ENCODE data around the gene SNX24. TPM values are rescaled to one million over a fixed set of nuclear protein-coding genes. Genes with fewer than 3 reads are reported as not detected.
A peak's percentile ranks its signal among the peaks of the same experiment; 100 is the strongest.

Gene SNX24
- total and polyA plus RNA-seq, 9 of the 15 experiments (the other 6 are each of a cell fraction or from before 2014, with no cell fraction given), result 5.3 to 10.1 (median 7.9) TPM

GRCh38 chr5:122897283-122897602 is 51.8 kb downstream of the SNX24 start:
- intact Hi-C loops (cut with micrococcal nuclease), result loop anchor here (1.0 to 5.0 kb wide), 2 partner anchors 103 to 380 kb away; no protein-coding TSS in a partner anchor
- CTCF ChIA-PET (ENCODE audit: low intra/inter-chr PET ratio), result interaction anchor here (0.7 to 2.4 kb wide), 5 partner anchors 102 to 714 kb away, joined by 3 to 15 read pairs (median 3); no protein-coding TSS in a partner anchor
- H3K27me3 ChIP-seq (ENCODE audit: control insufficient read depth in 2 of 2, insufficient read depth in 2 of 2, low read length in 2 of 2), result no peaks in the 10 kb centered on the region
- no peak overlapping the region for H3K4me2 ChIP-seq (ENCODE audit: insufficient read depth, low read length)
- no peaks in the 10 kb centered on the region for H3K4me1 ChIP-seq (replicated peaks in 1 of 2; ENCODE audit: control insufficient read depth in 2 of 2, insufficient read depth in 2 of 2, low read length in 2 of 2)
- ATAC-seq (no peak), FAIRE-seq (no peak), DNase-seq (ENCODE audit: extremely low read depth in 1 of 4, low spot score in 3 of 4) (no peak)
- H3K4me3 ChIP-seq, result no peak overlapping the region
- TF ChIP-seq CEBPG (CRISPR knock-in tag; IDR thresholded peaks at IDR 0.05) (no peak), CEBPG (tag; conservative IDR thresholded peaks at IDR 0.05 in 1 of 2, IDR thresholded peaks at IDR 0.05 in 1 of 2) (0 out of 4 replicates have a peak, but pooled peaks of 1 of the 2 experiments have one; percentile 8), RBM17 (IDR thresholded peaks at IDR 0.05; ENCODE audit: borderline replicate concordance, low read depth, low read length) (no peak)
- H3K9me3 ChIP-seq (replicated peaks; ENCODE audit: control insufficient read depth, insufficient read depth, low read depth, low read length), result no peaks in the 10 kb centered on the region
- no peak overlapping the region for H3K27ac ChIP-seq (ENCODE audit: extremely low read depth, low read depth, low read length)
- H3K79me2 ChIP-seq (ENCODE audit: control insufficient read depth, insufficient read depth, low read length), result no peaks in the 10 kb centered on the region
- H3K9ac ChIP-seq (ENCODE audit: insufficient read depth in 1 of 2, low read depth in 2 of 2, low read length in 2 of 2), result no peak overlapping the region
- H3K36me3 ChIP-seq (ENCODE audit: control insufficient read depth, insufficient read depth, low read length), result no peaks in the 10 kb centered on the region
- POLR2A ChIA-PET, result no interaction called here
- BruUV-seq (replicated peaks), result no TSS peak
- H3K9me1 ChIP-seq (ENCODE audit: control insufficient read depth, insufficient read depth, low read length), result no peaks in the 10 kb centered on the region
- H4K20me1 ChIP-seq (replicated peaks; ENCODE audit: control insufficient read depth, insufficient read depth, low read length), result no peaks in the 10 kb centered on the region
- in situ Hi-C loops (cut with MboI), result no loop called here
- no peak overlapping the region for H2AFZ ChIP-seq (ENCODE audit: low read depth, low read length)

DNA sequence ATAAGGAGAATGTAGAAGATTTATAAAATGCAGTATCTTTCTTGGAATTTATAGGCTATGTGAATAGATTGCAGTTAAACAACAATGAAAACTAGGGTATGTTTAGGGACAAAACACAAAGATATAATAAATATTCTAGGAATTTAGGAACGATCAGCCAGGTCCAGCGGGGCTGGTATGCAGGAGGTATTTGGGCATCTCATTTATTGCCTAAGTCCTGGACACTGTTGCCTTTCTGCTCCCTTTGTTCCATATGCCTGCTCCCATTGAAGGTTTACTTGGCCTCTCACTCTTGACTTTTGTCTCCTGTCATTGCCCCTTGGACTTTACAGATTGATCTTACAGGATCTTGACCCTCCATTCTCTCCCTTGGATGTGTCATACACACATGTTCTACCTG is 55.9 kb downstream of the SNX24 start:
- intact Hi-C loops (cut with micrococcal nuclease), result no loop called here
- H2AFZ ChIP-seq (ENCODE audit: low read depth, low read length), result no peak overlapping the region
- TF ChIP-seq, protein P1, sequence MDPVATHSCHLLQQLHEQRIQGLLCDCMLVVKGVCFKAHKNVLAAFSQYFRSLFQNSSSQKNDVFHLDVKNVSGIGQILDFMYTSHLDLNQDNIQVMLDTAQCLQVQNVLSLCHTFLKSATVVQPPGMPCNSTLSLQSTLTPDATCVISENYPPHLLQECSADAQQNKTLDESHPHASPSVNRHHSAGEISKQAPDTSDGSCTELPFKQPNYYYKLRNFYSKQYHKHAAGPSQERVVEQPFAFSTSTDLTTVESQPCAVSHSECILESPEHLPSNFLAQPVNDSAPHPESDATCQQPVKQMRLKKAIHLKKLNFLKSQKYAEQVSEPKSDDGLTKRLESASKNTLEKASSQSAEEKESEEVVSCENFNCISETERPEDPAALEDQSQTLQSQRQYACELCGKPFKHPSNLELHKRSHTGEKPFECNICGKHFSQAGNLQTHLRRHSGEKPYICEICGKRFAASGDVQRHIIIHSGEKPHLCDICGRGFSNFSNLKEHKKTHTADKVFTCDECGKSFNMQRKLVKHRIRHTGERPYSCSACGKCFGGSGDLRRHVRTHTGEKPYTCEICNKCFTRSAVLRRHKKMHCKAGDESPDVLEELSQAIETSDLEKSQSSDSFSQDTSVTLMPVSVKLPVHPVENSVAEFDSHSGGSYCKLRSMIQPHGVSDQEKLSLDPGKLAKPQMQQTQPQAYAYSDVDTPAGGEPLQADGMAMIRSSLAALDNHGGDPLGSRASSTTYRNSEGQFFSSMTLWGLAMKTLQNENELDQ (CRISPR knock-in tag; IDR thresholded peaks at IDR 0.05; ENCODE audit: borderline replicate concordance), result no peak
- TF ChIP-seq HNRNPL (IDR thresholded peaks at IDR 0.05; ENCODE audit: low read depth, low read length) (no peak), ARID3A (IDR thresholded peaks at IDR 0.05; ENCODE audit: borderline replicate concordance, low read depth, low read length) (no peak), MEF2D (tag; conservative IDR thresholded peaks at IDR 0.05; ENCODE audit: low read depth) (no peak), SFPQ (IDR thresholded peaks at IDR 0.05; ENCODE audit: low read depth, low read length) (no peak), ZNF764 (CRISPR knock-in tag; IDR thresholded peaks at IDR 0.05; ENCODE audit: low read depth) (no peak), CEBPB (tag; IDR thresholded peaks at IDR 0.05) (no peak)

More for the DNA sequence above, 55.9 kb downstream of the SNX24 start:
- peaks cover 0 to 5% of the 10 kb centered on the region in 2 experiments; a peak in 2 of 5 replicates for H3K27me3 ChIP-seq (ENCODE audit: control insufficient read depth in 2 of 2, insufficient read depth in 2 of 2, low read length in 2 of 2)
- no peak overlapping the region for H3K4me2 ChIP-seq (ENCODE audit: insufficient read depth, low read length)
- no peak for ATAC-seq
- no peaks in the 10 kb centered on the region for H3K79me2 ChIP-seq (ENCODE audit: control insufficient read depth, insufficient read depth, low read length)
- in situ Hi-C loops (cut with MboI), result no loop called here
- no peaks in the 10 kb centered on the region for H3K9me3 ChIP-seq (replicated peaks; ENCODE audit: control insufficient read depth, insufficient read depth, low read depth, low read length)
- 17% methylated on average over 2 of the region's 2 CpGs for WGBS (ENCODE audit: insufficient coverage, low coverage, missing lambda C conversion rate)
- no peak for FAIRE-seq
- BruUV-seq (replicated peaks), result no TSS peak
- no peaks in the 10 kb centered on the region for H3K9me1 ChIP-seq (ENCODE audit: control insufficient read depth, insufficient read depth, low read length)
- H4K20me1 ChIP-seq (replicated peaks; ENCODE audit: control insufficient read depth, insufficient read depth, low read length), result no peaks in the 10 kb centered on the region
- H3K27ac ChIP-seq (ENCODE audit: extremely low read depth, low read depth, low read length), result no peak overlapping the region
- H3K4me1 ChIP-seq (replicated peaks in 1 of 2; ENCODE audit: control insufficient read depth in 2 of 2, insufficient read depth in 2 of 2, low read length in 2 of 2), result no peaks in the 10 kb centered on the region
- ChIA-PET CTCF (ENCODE audit: low intra/inter-chr PET ratio) (no interaction called here), POLR2A (no interaction called here)
- DNase-seq (ENCODE audit: extremely low read depth in 1 of 4, low spot score in 3 of 4), result no peak
- H3K9ac ChIP-seq (ENCODE audit: insufficient read depth in 1 of 2, low read depth in 2 of 2, low read length in 2 of 2), result no peak overlapping the region
- H3K36me3 ChIP-seq (ENCODE audit: control insufficient read depth, insufficient read depth, low read length), result no peaks in the 10 kb centered on the region
- H3K4me3 ChIP-seq, result no peak overlapping the region
